Keratinocyte (primary cell): ENCODE measurements around the gene NPLOC4.

Experiments
- EZH2 ChIP-seq: IDR thresholded peaks from one replicate; pipeline ENCODE4 v1.6.1; 2012; ENCODE audit warnings: inconsistent platforms, mild to moderate bottlenecking, low read length, moderate library complexity
- TF ChIP-seq, protein P1 (sequence below), 3 experiments: IDR thresholded peaks in 1 of 3; conservative IDR thresholded peaks in 1 of 3; optimal IDR thresholded peaks in 1 of 3; 2 replicates in 2 of 3; 3 replicates in 1 of 3; pipeline versions ENCODE3 to v1.5.1; 2011; ENCODE audit warnings: low read length in 3 of 3, mild to moderate bottlenecking in 3 of 3, moderate library complexity in 2 of 3, control low read depth in 1 of 3, inconsistent platforms in 1 of 3; ENCODE audit not compliant: insufficient read depth in 2 of 3; ENCODE audit errors: extremely low read depth in 1 of 3

DNA sequence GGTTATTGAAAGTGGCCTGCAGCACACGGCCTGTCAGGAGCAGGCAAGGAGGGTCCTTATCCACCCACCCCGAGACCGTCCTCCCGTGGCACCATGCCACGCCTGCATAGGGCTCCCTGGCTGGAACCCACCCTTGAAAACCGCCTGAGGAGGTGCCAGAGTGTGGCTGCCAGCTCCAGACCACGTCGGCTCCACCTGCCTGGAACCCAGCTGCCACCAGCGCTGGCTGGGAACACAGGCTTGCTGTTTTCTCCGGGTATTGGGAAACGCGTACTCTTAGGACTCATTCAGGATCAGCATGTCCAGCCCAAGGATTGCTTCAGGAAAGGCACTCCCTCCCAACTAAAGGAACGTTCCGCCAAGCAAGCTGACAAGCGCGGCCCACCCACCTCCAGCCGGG is 40.0 kb upstream of the NPLOC4 start:
- TF ChIP-seq, protein P1, sequence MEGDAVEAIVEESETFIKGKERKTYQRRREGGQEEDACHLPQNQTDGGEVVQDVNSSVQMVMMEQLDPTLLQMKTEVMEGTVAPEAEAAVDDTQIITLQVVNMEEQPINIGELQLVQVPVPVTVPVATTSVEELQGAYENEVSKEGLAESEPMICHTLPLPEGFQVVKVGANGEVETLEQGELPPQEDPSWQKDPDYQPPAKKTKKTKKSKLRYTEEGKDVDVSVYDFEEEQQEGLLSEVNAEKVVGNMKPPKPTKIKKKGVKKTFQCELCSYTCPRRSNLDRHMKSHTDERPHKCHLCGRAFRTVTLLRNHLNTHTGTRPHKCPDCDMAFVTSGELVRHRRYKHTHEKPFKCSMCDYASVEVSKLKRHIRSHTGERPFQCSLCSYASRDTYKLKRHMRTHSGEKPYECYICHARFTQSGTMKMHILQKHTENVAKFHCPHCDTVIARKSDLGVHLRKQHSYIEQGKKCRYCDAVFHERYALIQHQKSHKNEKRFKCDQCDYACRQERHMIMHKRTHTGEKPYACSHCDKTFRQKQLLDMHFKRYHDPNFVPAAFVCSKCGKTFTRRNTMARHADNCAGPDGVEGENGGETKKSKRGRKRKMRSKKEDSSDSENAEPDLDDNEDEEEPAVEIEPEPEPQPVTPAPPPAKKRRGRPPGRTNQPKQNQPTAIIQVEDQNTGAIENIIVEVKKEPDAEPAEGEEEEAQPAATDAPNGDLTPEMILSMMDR (optimal IDR thresholded peaks at IDR 0.05 in 1 of 3, IDR thresholded peaks at IDR 0.05 in 1 of 3, conservative IDR thresholded peaks at IDR 0.05 in 1 of 3; ENCODE audit: extremely low read depth in 1 of 3, insufficient read depth in 2 of 3, low read length in 3 of 3) = no peak
- no peak for TF ChIP-seq EZH2
